Endothelial cell of umbilical vein (primary cell): ENCODE measurements around the gene TBC1D9B. TPM values are rescaled to one million over a fixed set of nuclear protein-coding genes. Genes with fewer than 3 reads are reported as not detected.

ENCODE experiments used
- BruUV-seq: library from RNA; stranded (reverse); fragments of 400-500 nt; replicated peaks from 2 replicates; lab custom pipeline; 2021; lab: Mats Ljungman, UMichigan
- CTCF ChIA-PET: fragments of 300-600, 350-600 bp; sonication (Branson Sonifier 250); formaldehyde crosslinking; loops from one replicate; lab custom pipeline; 2021; ENCODE audit warnings: antibody characterized with exemption, inconsistent platforms; lab: Charles Lee
- POLR2A ChIA-PET: fragments of 300-600, 350-600 bp; sonication (Branson Sonifier 250); formaldehyde crosslinking; loops from one replicate; lab custom pipeline; 2021; ENCODE audit warnings: antibody characterized with exemption, inconsistent platforms; lab: Charles Lee
- DNase-seq: peaks from one replicate; pipeline ENCODE4 v3.0.0-alpha.2; 2011; ENCODE audit warnings: low read depth, low spot score
- FAIRE-seq: peaks from 2 replicates; lab custom pipeline; 2011; peaks lifted over from hg19 to GRCh38; lab: Jason Lieb, UNC
- H2AFZ ChIP-seq: 2 replicates; pipeline ENCODE4 v1.6.0; 2012; ENCODE audit warnings: low read depth, low read length, control low read depth, inconsistent platforms
- H3K27ac ChIP-seq: 2 replicates; pipeline ENCODE4 v1.5.1; 2011; ENCODE audit warnings: low read depth, mild to moderate bottlenecking, control low read depth, low read length, moderate library complexity; ENCODE audit not compliant: insufficient read depth
- H3K27me3 ChIP-seq, 2 experiments: 2 replicates each; pipeline versions ENCODE4 v1.6.0 to v1.6.1; 2011; ENCODE audit warnings: low read length in 2 of 2, mixed read lengths in 1 of 2; ENCODE audit not compliant: control insufficient read depth in 2 of 2, insufficient read depth in 2 of 2
- H3K36me3 ChIP-seq, 2 experiments: 2 replicates in 1 of 2; 3 replicates in 1 of 2; pipeline ENCODE4 v1.5.1; 2011; ENCODE audit warnings: low read length in 2 of 2, mild to moderate bottlenecking in 1 of 2, moderate library complexity in 1 of 2; ENCODE audit not compliant: control insufficient read depth in 2 of 2, insufficient read depth in 2 of 2; ENCODE audit errors: extremely low read depth in 1 of 2
- H3K4me1 ChIP-seq: 3 replicates; pipeline ENCODE4 v1.5.1; 2011; ENCODE audit warnings: mild to moderate bottlenecking, low read length; ENCODE audit not compliant: control insufficient read depth, insufficient read depth; ENCODE audit errors: extremely low read depth
- H3K4me2 ChIP-seq: 2 replicates; pipeline ENCODE4 v1.6.1; 2011; ENCODE audit warnings: low read length, control low read depth, mixed read lengths; ENCODE audit not compliant: insufficient read depth
- H3K4me3 ChIP-seq, 3 experiments: fragments of 200-600 bp in 1 of 3; sonication (generic), shearing (Covaris generic) in 1 of 3; replicated peaks in 1 of 3; 2 replicates each; pipeline ENCODE4 v1.5.1; 2011 to 2016; ENCODE audit warnings: control low read depth in 3 of 3, low read length in 3 of 3, mild to moderate bottlenecking in 2 of 3, inconsistent platforms in 1 of 3, low read depth in 1 of 3, moderate library complexity in 1 of 3; ENCODE audit not compliant: insufficient read depth in 1 of 3
- H3K79me2 ChIP-seq: 2 replicates; pipeline ENCODE4 v1.6.0; 2012; ENCODE audit warnings: low read length, inconsistent platforms; ENCODE audit not compliant: control insufficient read depth, insufficient read depth
- H3K9ac ChIP-seq: replicated peaks from 2 replicates; pipeline ENCODE3; 2011; ENCODE audit warnings: low read length, control low read depth; ENCODE audit not compliant: insufficient read depth; ENCODE audit errors: extremely low read depth
- H3K9me1 ChIP-seq: replicated peaks from 3 replicates; pipeline ENCODE4 v1.6.0; 2011; ENCODE audit warnings: mild to moderate bottlenecking, low read length; ENCODE audit not compliant: control insufficient read depth, insufficient read depth; ENCODE audit errors: extremely low read depth
- H3K9me3 ChIP-seq: replicated peaks from 2 replicates; pipeline ENCODE4 v1.5.1; 2012; ENCODE audit warnings: low read length, inconsistent platforms; ENCODE audit not compliant: control insufficient read depth, insufficient read depth
- H4K20me1 ChIP-seq: replicated peaks from 2 replicates; pipeline ENCODE3; 2011; ENCODE audit warnings: mild to moderate bottlenecking, low read length; ENCODE audit not compliant: control insufficient read depth, insufficient read depth; ENCODE audit errors: extremely low read depth
- CTCF ChIP-seq, 2 donors: IDR thresholded peaks; 1 replicate in 1 of 2; 2 replicates in 1 of 2; pipeline ENCODE4 v1.5.1; 2011; ENCODE audit warnings: low read length in 2 of 2, mild to moderate bottlenecking in 2 of 2, moderate library complexity in 2 of 2, control low read depth in 1 of 2, inconsistent platforms in 1 of 2, low read depth in 1 of 2; ENCODE audit not compliant: insufficient read depth in 1 of 2; ENCODE audit errors: extremely low read depth in 1 of 2
- EZH2 ChIP-seq: IDR thresholded peaks from 2 replicates; pipeline ENCODE4 v1.6.1; 2012; ENCODE audit warnings: borderline replicate concordance, low read depth, mild to moderate bottlenecking, moderate library complexity, low read length, inconsistent platforms; ENCODE audit not compliant: severe bottlenecking
- FOS ChIP-seq: IDR thresholded peaks from 2 replicates; pipeline ENCODE4 v1.6.1; 2011; ENCODE audit warnings: mild to moderate bottlenecking, low read length, moderate library complexity, borderline replicate concordance; ENCODE audit not compliant: insufficient read depth
- GATA2 ChIP-seq: IDR thresholded peaks from 2 replicates; pipeline ENCODE4 v1.7.0; 2011; ENCODE audit warnings: low read depth, mild to moderate bottlenecking, moderate library complexity, mixed read lengths, low read length; ENCODE audit not compliant: insufficient read length, insufficient read depth
- JUN ChIP-seq: IDR thresholded peaks from 2 replicates; pipeline ENCODE4 v1.6.1; 2011; ENCODE audit warnings: borderline replicate concordance, low read depth; ENCODE audit not compliant: insufficient read length, insufficient read depth
- MAX ChIP-seq: IDR thresholded peaks from 2 replicates; pipeline ENCODE4 v1.6.1; 2011; ENCODE audit not compliant: insufficient read depth, insufficient read length
- MYC ChIP-seq: IDR thresholded peaks from one replicate; pipeline ENCODE4 v1.6.1; 2011; ENCODE audit warnings: mild to moderate bottlenecking, low read depth, low read length
- POLR2A ChIP-seq: IDR thresholded peaks from 2 replicates; pipeline ENCODE4 v1.6.1; 2012; ENCODE audit warnings: low read depth, mild to moderate bottlenecking, control low read depth, low read length
- POLR2AphosphoS5 ChIP-seq: IDR thresholded peaks from 2 replicates; pipeline ENCODE4 v1.6.1; 2012; ENCODE audit warnings: low read depth, mild to moderate bottlenecking, control low read depth, low read length, moderate library complexity; ENCODE audit not compliant: insufficient read depth
- dilution Hi-C: fragments of 300-500 bp; cut with MboI; formaldehyde crosslinking; loops from one replicate; pipeline ENCODE4 v1.15.0; 2019; ENCODE audit warnings: low sequenced_read_pairs; ENCODE audit not compliant: extremely low pct_ligation_motif_present
- intact Hi-C: fragments of 100-400 bp; cut with micrococcal nuclease; formaldehyde crosslinking; loops from one replicate; pipeline ENCODE4 v1.10.0; 2022
- polyA plus RNA-seq, 4 experiments: library from polyadenylated mRNA; depleted of rRNA in 3 of 4; stranded (reverse) in 3 of 4; unstranded in 1 of 4; fragments of >200 nt; gene quantifications; 2 replicates each; pipeline versions ENCODE4 v1.2.1 to v1.2.3, GENCODE V29; 2011 to 2012; ENCODE audit warnings: missing spikeins in 1 of 4
- total RNA-seq: library from RNA; stranded (reverse); gene quantifications from 2 replicates; pipeline ENCODE4 v1.2.3, GENCODE V29; 2021

The TBC1D9B gene
- total and polyA plus RNA-seq, 2 donors (not counting 3 experiments of a cell fraction or from before 2014, with no cell fraction given): 82.8 to 150 TPM

- Histone ChIP-seq H3K27me3 (peaks cover 0 to 2% of the 10 kb centered on the region in 2 experiments), H3K9me1 (no peaks in the 10 kb centered on the region), H3K9me3 (no peaks in the 10 kb centered on the region), H3K4me1 (peaks cover 4% of the 10 kb centered on the region), H3K36me3 (no peaks in the 10 kb centered on the region), H3K9ac (no peak overlapping the region), H3K4me2 (no peak overlapping the region), H2AFZ (no peak overlapping the region), H3K79me2 (no peaks in the 10 kb centered on the region), H4K20me1 (no peaks in the 10 kb centered on the region), H3K27ac (no peak overlapping the region), H3K4me3 (no peak overlapping the region)
- CTCF ChIA-PET: interaction anchor here (1.1 to 1.9 kb wide), 2 partner anchors 111 to 179 kb away, joined by 3 to 7 read pairs; no protein-coding TSS in a partner anchor
- no TSS peak for BruUV-seq
- DNase-seq: no peak
- FAIRE-seq: no peak
- dilution Hi-C loops (no loop called here), intact Hi-C loops (no loop called here)
- TF ChIP-seq JUN (no peak), FOS (no peak), POLR2AphosphoS5 (no peak), CTCF (IDR thresholded peaks at IDR 0.05; ENCODE audit: extremely low read depth in 1 of 2, insufficient read depth in 1 of 2, low read depth in 1 of 2, low read length in 2 of 2) (no peak), EZH2 (no peak), POLR2A (no peak), MYC (no peak), MAX (no peak), GATA2 (no peak)
- POLR2A ChIA-PET: no interaction called here
Observed at GRCh38 chr5:179912386-179912785, 4.7 kb upstream of the TBC1D9B start.
